Measurements from ENCODE around the gene ZNF598. TPM values are rescaled to one million over a fixed set of nuclear protein-coding genes. Genes with fewer than 3 reads are reported as not detected.

The ZNF598 gene
- total and polyA plus RNA-seq, 2 of the 13 experiments (the other 11 are each of a cell fraction or from before 2014, with no cell fraction given), result 13.5 to 14.2 TPM

DNA sequence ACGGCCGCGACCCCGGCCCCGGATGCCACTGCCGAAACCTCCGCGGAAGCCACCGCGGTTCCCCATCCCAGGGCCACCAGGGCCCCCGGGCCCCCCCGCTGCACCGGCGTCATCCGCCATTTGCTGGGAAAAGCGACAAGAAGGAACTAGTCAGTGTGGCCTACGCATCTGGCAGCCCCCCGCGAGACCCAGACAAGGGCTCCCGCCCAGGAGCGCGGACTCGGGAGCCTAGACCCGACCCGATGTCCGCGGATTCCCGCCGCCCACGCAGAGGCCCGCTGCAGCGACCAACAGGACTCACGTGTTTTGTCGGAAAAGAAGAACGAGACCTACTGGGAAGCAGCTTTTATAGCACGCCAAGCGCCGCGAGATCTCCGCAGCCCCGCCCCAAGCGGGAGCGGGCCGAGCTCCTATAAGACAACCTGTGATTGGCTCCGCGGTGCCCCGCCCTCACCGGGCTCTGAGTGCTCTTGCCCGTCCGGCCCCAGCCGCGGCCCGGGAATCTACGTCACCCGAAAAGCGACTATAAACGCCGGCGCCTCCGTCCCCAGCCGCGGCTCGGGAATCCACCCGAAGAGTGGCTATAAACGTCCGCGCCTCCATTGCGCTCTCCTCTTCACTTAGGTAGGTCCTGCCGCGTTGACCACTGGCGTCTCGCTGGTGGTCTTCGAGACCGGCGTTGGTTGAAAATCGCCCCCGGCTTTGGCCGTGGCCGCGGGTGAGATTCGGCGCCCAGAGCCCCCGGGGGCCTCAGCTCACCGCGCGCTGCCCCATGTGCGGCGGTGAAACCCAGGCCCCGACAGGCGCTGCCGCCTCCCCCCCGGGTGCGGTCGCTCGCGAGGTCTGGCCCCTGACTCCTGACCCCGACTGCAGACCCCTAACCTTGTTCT is 44.9 kb downstream of the ZNF598 start, which contains the start of gene RPS2 (continued):
- no peak for TF ChIP-seq ZNF556 (CRISPR knock-in tag; IDR thresholded peaks at IDR 0.05; ENCODE audit: borderline replicate concordance)
- TF ChIP-seq ZNF317 (CRISPR knock-in tag; IDR thresholded peaks at IDR 0.05), result peak; percentile 73; the same call in 1 of the 2 replicates
- peak; percentile 65; the same call in 1 of the 2 replicates for TF ChIP-seq ZFP36L1 (CRISPR knock-in tag; IDR thresholded peaks at IDR 0.05)
- TF ChIP-seq, protein P1, sequence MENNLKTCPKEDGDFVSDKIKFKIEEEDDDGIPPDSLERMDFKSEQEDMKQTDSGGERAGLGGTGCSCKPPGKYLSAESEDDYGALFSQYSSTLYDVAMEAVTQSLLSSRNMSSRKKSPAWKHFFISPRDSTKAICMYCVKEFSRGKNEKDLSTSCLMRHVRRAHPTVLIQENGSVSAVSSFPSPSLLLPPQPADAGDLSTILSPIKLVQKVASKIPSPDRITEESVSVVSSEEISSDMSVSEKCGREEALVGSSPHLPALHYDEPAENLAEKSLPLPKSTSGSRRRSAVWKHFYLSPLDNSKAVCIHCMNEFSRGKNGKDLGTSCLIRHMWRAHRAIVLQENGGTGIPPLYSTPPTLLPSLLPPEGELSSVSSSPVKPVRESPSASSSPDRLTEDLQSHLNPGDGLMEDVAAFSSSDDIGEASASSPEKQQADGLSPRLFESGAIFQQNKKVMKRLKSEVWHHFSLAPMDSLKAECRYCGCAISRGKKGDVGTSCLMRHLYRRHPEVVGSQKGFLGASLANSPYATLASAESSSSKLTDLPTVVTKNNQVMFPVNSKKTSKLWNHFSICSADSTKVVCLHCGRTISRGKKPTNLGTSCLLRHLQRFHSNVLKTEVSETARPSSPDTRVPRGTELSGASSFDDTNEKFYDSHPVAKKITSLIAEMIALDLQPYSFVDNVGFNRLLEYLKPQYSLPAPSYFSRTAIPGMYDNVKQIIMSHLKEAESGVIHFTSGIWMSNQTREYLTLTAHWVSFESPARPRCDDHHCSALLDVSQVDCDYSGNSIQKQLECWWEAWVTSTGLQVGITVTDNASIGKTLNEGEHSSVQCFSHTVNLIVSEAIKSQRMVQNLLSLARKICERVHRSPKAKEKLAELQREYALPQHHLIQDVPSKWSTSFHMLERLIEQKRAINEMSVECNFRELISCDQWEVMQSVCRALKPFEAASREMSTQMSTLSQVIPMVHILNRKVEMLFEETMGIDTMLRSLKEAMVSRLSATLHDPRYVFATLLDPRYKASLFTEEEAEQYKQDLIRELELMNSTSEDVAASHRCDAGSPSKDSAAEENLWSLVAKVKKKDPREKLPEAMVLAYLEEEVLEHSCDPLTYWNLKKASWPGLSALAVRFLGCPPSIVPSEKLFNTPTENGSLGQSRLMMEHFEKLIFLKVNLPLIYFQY (CRISPR knock-in tag; IDR thresholded peaks at IDR 0.05; ENCODE audit: borderline replicate concordance), result 0 out of 2 replicates have a peak, but pooled peaks have one; percentile 58
- TF ChIP-seq KMT2A (CRISPR knock-in tag; IDR thresholded peaks at IDR 0.05), result peak; percentile 69; the same call in 1 of the 2 replicates
- TF ChIP-seq, protein P2, sequence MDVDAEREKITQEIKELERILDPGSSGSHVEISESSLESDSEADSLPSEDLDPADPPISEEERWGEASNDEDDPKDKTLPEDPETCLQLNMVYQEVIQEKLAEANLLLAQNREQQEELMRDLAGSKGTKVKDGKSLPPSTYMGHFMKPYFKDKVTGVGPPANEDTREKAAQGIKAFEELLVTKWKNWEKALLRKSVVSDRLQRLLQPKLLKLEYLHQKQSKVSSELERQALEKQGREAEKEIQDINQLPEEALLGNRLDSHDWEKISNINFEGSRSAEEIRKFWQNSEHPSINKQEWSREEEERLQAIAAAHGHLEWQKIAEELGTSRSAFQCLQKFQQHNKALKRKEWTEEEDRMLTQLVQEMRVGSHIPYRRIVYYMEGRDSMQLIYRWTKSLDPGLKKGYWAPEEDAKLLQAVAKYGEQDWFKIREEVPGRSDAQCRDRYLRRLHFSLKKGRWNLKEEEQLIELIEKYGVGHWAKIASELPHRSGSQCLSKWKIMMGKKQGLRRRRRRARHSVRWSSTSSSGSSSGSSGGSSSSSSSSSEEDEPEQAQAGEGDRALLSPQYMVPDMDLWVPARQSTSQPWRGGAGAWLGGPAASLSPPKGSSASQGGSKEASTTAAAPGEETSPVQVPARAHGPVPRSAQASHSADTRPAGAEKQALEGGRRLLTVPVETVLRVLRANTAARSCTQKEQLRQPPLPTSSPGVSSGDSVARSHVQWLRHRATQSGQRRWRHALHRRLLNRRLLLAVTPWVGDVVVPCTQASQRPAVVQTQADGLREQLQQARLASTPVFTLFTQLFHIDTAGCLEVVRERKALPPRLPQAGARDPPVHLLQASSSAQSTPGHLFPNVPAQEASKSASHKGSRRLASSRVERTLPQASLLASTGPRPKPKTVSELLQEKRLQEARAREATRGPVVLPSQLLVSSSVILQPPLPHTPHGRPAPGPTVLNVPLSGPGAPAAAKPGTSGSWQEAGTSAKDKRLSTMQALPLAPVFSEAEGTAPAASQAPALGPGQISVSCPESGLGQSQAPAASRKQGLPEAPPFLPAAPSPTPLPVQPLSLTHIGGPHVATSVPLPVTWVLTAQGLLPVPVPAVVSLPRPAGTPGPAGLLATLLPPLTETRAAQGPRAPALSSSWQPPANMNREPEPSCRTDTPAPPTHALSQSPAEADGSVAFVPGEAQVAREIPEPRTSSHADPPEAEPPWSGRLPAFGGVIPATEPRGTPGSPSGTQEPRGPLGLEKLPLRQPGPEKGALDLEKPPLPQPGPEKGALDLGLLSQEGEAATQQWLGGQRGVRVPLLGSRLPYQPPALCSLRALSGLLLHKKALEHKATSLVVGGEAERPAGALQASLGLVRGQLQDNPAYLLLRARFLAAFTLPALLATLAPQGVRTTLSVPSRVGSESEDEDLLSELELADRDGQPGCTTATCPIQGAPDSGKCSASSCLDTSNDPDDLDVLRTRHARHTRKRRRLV (CRISPR knock-in tag; IDR thresholded peaks at IDR 0.05), result peak; percentile 33; the same call in 1 of the 2 replicates
- peak; percentile 41; the same call in 1 of the 2 replicates for TF ChIP-seq FOXA3 (CRISPR knock-in tag; IDR thresholded peaks at IDR 0.05)
- no peak for TF ChIP-seq SNRNP70 (IDR thresholded peaks at IDR 0.05; ENCODE audit: low read depth, low read length)
- peak; percentile 87 for TF ChIP-seq ARNT2 (CRISPR knock-in tag; IDR thresholded peaks at IDR 0.05; ENCODE audit: low read depth)
- peak; percentile 81; the same call in 1 of the 2 replicates for TF ChIP-seq ZNF614 (CRISPR knock-in tag; IDR thresholded peaks at IDR 0.05; ENCODE audit: borderline replicate concordance)
- 0 out of 2 replicates have a peak, but pooled peaks have one; percentile 7 for TF ChIP-seq ZNF629 (CRISPR knock-in tag; conservative IDR thresholded peaks at IDR 0.05)
- peak; percentile 95 for TF ChIP-seq POLR2AphosphoS2 (IDR thresholded peaks at IDR 0.05; ENCODE audit: low read depth, low read length)
- TF ChIP-seq ZNF550 (CRISPR knock-in tag; IDR thresholded peaks at IDR 0.05; ENCODE audit: borderline replicate concordance), result no peak
- TF ChIP-seq, protein P3, sequence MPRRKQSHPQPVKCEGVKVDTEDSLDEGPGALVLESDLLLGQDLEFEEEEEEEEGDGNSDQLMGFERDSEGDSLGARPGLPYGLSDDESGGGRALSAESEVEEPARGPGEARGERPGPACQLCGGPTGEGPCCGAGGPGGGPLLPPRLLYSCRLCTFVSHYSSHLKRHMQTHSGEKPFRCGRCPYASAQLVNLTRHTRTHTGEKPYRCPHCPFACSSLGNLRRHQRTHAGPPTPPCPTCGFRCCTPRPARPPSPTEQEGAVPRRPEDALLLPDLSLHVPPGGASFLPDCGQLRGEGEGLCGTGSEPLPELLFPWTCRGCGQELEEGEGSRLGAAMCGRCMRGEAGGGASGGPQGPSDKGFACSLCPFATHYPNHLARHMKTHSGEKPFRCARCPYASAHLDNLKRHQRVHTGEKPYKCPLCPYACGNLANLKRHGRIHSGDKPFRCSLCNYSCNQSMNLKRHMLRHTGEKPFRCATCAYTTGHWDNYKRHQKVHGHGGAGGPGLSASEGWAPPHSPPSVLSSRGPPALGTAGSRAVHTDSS (CRISPR knock-in tag; conservative IDR thresholded peaks at IDR 0.05), result peak; percentile 54; the same call in 1 of the 2 replicates
- TF ChIP-seq KLF12 (CRISPR knock-in tag; IDR thresholded peaks at IDR 0.05; ENCODE audit: borderline replicate concordance), result peak; percentile 95
- no peak for TF ChIP-seq ZNF572 (CRISPR knock-in tag; IDR thresholded peaks at IDR 0.05)
- peak; percentile 73 for TF ChIP-seq ZNF607 (CRISPR knock-in tag; IDR thresholded peaks at IDR 0.05; ENCODE audit: borderline replicate concordance)
- peak; percentile 48; the same call in 1 of the 2 replicates for TF ChIP-seq BCL6 (CRISPR knock-in tag; IDR thresholded peaks at IDR 0.05)

All from HepG2 (cell line).